Measurements from ENCODE around the gene ADAMTS16. TPM values are rescaled to one million over a fixed set of nuclear protein-coding genes. Genes with fewer than 3 reads are reported as not detected.

ADAMTS16 gene
- total RNA-seq, 1 experiment from 2014 or later, result 30.1 TPM

GRCh38 chr5:5209510-5210286, 69.6 kb downstream of the ADAMTS16 start:
- Mint-ChIP-seq H3K36me3 (peaks cover 17% of the 10 kb centered on the region), H3K4me1 (no peaks in the 10 kb centered on the region), H3K27me3 (ENCODE audit: low read depth) (no peaks in the 10 kb centered on the region), H3K9me3 (peaks cover 8% of the 10 kb centered on the region; the same call in 1 of the 2 replicates), H3K4me3 (no peak overlapping the region), H3K27ac (no peak overlapping the region)
- no peak for DNase-seq (ENCODE audit: low spot score)
- POLR2A ChIA-PET, result no interaction called here
- no peak for ATAC-seq
- CTCF ChIA-PET, result no interaction called here
- TF ChIP-seq USF2 (CRISPR knock-in tag; IDR thresholded peaks at IDR 0.05) (no peak), FOXK1 (CRISPR knock-in tag; IDR thresholded peaks at IDR 0.05) (no peak), ZNF263 (CRISPR knock-in tag; IDR thresholded peaks at IDR 0.05; ENCODE audit: low read depth) (no peak), ELF4 (CRISPR knock-in tag; IDR thresholded peaks at IDR 0.05; ENCODE audit: low read depth) (no peak)

- ChIA-PET POLR2A (no interaction called here), CTCF (no interaction called here)
- Mint-ChIP-seq H3K27ac (no peak overlapping the region), H3K36me3 (peaks cover 26% of the 10 kb centered on the region), H3K9me3 (peaks cover 6% of the 10 kb centered on the region), H3K4me3 (no peak overlapping the region), H3K4me1 (peaks cover 14% of the 10 kb centered on the region), H3K27me3 (ENCODE audit: low read depth) (no peaks in the 10 kb centered on the region)
- DNase-seq (ENCODE audit: low spot score) (no peak), ATAC-seq (no peak)
- TF ChIP-seq GABPB1 (CRISPR knock-in tag; IDR thresholded peaks at IDR 0.05) (no peak), ERG (CRISPR knock-in tag; IDR thresholded peaks at IDR 0.05) (no peak), TEAD4 (CRISPR knock-in tag; IDR thresholded peaks at IDR 0.05) (no peak), CREB1 (CRISPR knock-in tag; IDR thresholded peaks at IDR 0.05) (no peak), OVOL2 (CRISPR knock-in tag; IDR thresholded peaks at IDR 0.05; ENCODE audit: borderline replicate concordance) (no peak), FOXP4 (CRISPR knock-in tag; IDR thresholded peaks at IDR 0.05) (no peak), NFYB (CRISPR knock-in tag; conservative IDR thresholded peaks at IDR 0.05; ENCODE audit: low read depth) (no peak), ZBTB21 (CRISPR knock-in tag; IDR thresholded peaks at IDR 0.05; ENCODE audit: borderline replicate concordance) (no peak), JAZF1 (CRISPR knock-in tag; IDR thresholded peaks at IDR 0.05) (no peak), ZNF396 (CRISPR knock-in tag; IDR thresholded peaks at IDR 0.05; ENCODE audit: borderline replicate concordance) (no peak), CDX4 (CRISPR knock-in tag; IDR thresholded peaks at IDR 0.05; ENCODE audit: borderline replicate concordance) (no peak), ZNF512 (CRISPR knock-in tag; IDR thresholded peaks at IDR 0.05; ENCODE audit: borderline replicate concordance) (no peak)
These were observed 77.2 kb downstream of the ADAMTS16 start for GRCh38 chr5:5217371-5217770.

Measured in WTC11 (cell line).